Measurements from ENCODE around the gene PPP1R26.

Gene PPP1R26

DNA sequence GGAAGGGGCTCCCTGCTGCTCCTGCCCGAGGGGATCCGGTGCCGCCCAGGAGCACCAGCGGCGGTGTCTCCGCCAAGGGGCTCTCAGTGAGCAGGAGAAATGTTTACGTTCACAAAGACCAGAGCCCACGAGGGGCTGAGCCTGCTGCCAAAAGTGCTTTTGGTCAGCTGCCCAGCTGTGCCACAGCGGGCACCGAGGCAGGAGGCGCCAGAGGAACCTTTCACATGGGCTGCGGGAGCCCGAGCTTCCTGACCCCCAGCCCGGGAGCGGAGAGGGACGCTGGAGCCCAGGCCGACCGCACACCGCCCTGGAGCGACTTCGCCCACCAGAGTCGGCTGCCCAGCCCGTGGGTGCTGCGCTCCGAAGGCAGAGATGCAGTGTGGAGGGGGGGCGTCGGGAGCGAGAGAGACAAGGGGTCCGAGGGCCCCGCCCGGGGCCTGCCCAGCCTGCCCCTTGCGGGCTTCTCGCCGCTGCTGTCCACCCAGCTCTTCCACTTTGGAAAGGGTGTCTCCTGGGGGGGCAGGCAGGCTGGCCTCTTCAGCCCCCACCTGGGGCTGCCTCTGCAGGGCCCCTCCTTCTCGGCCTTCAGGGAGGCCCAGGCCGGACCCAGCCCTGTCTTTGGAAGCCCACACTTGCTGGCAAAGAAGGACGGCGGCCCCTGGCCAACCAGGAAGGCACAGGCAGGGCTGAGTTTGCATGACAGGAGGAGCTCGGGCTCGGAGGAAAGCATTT is 7.9 kb downstream of the PPP1R26 start:
- no peak for DNase-seq (ENCODE audit: low read depth in 2 of 2)

DNA sequence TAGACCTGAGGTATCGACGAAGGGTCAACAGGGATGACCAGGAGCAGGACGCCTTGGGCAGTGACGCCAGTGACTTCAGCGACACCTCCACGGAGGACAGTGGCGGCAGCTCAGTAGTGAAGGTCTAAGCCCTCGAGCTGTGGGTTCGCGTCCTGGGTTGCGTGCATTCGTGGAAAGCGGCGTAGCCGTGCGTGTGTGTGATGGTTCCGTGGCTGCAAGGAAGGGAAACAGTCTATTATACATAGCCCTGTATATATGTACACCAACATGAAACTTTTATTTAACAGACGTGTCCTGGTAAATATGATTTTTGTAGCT is 8.4 kb downstream of the PPP1R26 start:
- no peak for DNase-seq (ENCODE audit: low read depth in 2 of 2)

DNA sequence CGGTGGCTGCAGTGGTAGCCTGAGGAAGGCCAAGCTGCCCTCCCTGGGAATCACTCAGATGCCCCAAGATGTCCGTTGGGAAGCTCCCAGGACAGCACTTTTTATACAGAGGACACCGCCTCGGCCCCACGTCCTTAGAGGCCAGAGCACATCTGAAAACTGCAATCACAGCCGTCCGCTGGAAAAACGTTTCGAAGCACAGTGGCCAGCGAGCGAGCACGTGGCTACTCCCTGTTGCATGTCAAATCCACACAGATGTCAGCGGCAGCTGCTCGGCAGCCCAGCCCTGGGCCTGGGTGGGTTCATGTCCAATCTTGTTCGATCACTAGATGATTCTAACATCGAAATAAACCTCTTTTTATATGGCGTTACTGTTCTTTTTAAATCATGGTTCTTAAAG is 8.9 kb downstream of the PPP1R26 start:
- no peak for DNase-seq (ENCODE audit: low read depth in 2 of 2)

DNA sequence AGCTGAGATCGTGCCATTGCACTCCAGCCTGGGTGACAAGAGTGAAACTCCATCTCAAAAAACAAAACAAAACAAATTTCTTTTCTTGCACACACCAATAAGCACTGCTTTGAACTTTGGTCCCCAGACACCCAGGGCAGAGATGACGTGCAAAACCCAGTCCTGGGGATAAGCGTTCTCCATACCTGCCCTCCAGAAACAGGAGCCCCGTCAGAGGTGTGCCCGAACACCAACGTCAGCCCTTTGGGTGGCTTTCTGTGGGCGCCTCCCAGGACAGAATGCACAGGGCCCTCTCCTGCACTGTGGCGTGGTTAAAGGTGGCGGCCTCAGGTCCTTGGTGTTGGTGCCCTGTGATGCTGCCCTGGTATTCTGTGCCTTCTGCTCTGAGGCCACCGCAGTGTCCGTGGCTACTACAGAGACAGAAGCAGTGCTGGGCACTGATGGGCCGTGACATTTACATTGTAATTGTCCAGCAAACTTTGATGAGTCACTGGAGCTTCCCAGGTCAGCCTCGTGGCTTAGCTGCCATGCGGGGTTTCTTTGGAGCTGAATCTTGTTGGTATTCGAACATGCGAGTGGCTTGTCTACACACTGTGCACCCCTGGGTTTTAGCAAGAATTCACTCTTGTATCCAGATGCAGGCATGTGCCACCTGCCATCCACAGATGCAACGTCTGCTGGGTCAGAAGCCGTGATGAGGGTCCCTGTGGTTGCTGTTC is 9.8 kb downstream of the PPP1R26 start:
- no peak for DNase-seq (ENCODE audit: low read depth in 2 of 2)

DNA sequence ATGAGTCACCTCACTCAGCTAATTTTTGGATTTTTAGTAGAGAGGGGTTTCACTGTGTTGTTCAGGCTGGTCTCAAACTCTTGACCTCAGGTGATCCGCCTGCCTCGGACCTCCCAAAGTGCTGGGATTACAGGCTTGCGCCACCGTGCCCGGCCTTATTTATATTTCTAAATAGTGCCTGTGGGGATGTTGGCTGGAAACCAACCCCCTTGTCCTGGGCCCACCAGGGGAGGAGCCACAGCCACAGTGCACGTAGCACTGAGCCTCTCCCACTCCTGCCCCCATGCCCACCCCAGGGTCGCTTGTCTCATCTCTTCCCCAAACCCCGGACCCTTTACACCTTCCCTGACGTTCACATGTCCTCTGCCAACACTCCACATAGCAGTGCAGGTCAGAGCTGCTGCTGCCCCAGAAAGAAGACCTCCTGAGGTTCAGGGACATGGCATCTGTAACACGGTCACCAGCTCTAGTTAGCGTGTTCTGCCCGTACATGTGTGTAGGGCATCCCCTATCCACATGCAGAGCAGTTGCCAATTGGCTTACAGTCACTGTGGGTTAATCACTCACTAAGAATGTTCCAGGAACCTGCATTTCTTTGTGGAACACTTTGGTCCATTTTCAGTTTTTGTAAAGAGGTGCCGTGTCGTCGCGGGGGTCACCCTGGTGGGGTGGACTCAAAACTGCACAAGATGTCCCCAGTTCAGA is 10.7 kb downstream of the PPP1R26 start:
- no peak for DNase-seq (ENCODE audit: low read depth in 2 of 2)

DNA sequence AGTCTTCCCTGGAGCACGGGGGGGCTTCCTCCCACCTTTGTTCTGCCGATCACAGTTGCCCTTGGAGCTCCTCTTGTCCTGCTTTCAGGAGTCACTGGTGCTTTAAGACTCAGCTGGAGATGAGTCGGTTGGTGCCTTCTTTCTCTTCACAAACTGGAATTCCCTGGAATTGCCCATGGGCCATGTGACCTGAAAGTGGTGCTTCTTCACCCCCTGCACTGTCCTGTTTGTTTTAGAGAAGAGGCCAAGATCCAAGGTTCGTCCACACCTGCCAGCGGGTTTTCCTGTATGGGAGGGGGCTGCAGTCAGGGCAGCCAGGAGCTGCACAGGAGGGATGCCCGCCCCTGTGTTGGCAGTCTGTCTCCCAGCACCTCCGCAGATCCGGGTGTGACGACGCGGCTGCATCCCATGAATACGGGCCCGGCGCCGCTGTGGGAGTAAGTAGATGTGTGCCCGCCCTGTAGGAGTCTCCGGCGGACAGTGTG is 11.4 kb downstream of the PPP1R26 start:
- no peak for DNase-seq (ENCODE audit: low read depth in 2 of 2)

DNA sequence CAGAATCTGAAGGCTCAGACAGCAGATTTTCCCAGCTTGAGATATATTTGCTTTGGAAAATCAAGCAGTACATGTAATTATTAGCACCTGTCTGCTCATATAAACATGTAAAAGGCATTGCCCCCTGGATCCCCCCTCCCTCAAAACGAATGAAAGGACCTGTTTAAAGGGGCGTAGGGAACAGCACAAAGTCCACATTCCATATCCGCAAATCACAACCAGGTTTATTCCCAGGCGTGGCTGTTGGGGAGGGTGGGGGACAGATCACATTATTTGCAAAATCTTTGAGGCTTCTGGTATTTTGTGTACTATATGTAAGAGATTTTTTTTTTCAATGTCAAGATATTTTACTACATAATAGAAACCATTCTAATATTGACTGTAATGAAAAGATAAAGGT is 12.2 kb downstream of the PPP1R26 start:
- no peak for DNase-seq (ENCODE audit: low read depth in 2 of 2)

DNA sequence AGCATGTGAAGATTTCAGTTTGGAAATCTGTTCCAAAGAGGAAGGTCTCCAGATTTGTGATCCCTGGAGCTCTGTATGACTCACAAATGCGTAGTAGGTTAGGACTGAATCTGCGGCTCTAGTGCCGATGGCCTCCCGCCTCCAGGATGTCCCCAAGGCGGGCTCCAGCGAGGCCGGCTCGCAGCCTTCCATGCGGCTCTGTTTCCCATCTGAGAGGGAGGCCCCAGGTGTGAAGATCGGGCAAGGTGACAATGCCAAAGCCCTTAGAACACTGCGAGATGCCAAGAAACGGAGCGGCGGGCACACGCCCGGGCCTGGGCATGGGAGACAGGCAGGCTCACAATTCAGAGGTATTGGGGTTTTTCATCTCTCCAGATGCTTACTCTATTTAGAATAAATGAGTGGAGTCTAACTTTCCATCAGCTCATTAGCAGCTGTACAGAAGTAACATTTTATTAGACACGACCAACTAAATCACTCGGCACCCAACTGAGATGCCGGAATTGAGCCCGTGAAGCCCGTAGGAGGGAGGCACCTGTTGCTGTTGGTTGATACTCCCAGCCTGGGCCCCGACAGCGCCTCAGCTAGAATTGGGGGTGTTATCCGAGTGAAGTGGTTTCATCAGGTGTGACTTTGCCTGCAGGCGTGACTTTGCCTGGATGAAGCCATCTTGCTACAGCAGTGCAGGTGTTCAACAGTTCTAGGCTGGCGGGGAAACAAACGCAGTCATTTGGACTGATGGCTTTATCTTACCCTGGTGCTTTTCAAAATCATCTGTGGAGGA is 13.5 kb downstream of the PPP1R26 start:
- no peak for DNase-seq (ENCODE audit: low read depth in 2 of 2)

DNA sequence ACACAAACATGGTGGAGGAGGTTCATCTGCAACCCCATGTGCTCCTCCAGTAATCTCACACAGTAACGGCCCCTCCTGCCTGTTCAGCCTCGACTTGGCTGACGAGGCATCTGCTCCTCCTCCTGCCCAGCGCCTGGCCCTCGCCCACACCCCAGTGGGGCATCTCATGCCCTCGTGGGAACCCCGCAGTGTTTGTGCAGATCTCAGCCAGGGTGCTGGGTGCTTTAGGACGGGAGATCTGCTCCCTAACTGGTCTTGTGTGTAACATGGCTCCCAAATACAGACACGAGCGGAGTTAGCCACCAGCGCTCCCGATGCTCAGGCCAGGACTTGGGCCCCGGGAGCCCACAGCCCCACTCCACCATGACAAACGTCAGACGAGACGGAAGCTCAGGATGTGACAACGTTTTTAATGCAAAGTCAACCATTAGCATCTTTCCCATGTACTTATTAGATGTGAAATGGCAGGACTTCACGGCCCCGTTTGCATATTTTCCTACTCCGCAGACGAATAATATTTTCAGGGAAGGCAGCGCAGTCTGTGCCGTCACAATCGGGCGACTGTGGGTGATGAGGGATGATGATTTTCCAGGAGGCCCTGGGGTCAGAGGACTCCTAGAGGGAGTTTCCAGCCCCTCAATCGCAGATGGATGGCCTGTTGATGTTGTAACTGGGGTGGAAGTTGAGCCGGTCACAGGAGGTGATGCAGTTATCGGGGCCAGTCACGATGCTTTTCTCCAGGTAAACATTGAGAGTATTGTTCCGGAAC is 15.4 kb downstream of the PPP1R26 start:
- DNase-seq (ENCODE audit: low read depth in 2 of 2): no peak

DNA sequence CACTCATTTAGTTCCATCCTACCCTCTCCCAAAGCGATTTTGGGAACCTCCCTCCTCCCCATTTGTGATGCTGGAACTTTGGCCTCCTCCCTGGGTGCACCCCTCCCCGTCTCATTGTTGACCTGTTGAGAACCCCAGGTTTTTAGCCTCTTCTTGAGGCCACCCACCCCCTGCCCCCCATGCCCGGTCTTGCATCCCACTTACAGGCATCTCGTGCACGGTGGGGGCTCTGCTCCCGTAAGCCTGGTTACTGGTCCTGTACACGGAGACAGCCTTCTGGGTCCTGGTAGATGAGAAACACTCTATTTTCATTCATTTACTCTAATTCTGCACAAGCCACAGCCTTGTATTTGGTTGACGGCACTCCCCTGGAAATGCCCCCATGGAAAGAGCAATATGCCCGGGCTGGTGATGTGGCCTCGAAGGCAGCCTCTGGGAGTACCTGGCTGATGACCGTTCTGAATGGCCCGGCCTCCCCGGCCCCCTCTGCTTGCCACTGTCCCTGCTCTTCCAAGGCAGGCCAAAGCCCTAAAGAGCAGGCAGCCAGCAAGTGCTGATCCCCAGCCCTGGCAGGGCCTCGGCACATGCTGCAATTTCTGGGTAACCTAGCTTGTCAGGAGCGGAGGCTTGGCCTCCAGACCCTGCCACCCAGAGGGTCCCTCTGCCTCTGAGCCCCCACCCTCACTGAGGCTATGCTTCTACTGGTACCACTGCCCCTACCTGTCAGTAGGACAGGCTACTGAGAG is 19.0 kb downstream of the PPP1R26 start:
- no peak for DNase-seq (ENCODE audit: low read depth in 2 of 2)

DNA sequence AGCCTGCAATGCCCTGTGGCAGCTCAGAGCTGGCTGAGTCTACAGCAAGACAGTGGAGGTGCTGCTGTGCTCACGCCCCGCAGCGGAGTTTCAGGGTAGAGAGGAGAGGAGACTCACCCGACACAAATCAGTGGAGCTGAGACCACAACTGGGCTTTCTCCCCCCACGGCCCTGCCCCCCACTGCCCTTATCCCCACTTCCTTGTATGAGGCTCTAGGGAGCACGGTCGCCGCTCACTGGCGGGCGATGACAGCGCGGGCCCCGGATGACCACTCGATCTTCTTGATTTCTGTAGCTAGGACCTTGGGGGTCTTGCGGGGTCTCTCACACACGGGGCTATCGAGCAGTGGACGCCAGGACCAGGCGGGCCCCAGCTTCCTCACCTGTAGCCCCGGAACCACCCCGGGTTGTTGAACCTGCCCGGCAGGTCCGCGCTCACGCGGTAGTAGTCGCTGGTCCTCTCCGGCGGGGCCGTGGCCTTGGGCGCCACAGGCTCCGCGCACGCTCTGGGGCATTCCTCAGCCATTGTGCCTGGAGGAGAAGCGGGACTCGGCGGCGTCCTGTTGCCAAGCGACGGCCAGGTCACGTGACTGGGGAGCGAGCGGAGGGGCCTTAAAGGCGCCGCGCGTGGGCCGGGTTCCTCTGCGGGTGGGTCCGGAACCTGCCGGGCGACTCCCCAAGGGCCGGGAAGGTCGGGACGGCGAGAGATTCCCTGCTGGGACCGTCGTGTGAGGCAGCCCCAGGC is 19.9 kb downstream of the PPP1R26 start:
- peak; percentile 74 to 82 for DNase-seq (ENCODE audit: low read depth in 2 of 2)

DNA sequence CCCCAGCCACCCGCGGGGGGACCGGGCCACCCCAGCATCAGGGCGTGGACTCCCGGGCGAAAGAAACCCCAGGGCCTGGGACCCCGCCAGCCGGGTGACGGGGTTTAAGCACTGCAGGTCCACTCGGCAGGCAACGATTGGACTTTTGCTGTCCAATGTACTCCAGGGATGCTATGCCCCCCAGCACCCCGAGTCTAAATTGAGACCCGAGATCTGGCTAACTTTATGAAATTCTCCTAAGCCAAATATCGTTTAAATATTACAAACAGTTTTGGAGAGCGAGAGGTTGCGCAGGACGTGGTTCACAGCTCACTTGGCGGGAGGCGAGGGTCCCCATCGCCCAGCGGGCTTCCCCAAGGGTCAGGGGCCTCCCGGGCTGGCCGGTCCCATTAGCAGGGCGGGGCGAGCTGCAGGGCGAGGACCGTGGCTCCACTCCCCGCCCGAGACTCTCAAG is 20.5 kb downstream of the PPP1R26 start:
- no peak for DNase-seq (ENCODE audit: low read depth in 2 of 2)

DNA sequence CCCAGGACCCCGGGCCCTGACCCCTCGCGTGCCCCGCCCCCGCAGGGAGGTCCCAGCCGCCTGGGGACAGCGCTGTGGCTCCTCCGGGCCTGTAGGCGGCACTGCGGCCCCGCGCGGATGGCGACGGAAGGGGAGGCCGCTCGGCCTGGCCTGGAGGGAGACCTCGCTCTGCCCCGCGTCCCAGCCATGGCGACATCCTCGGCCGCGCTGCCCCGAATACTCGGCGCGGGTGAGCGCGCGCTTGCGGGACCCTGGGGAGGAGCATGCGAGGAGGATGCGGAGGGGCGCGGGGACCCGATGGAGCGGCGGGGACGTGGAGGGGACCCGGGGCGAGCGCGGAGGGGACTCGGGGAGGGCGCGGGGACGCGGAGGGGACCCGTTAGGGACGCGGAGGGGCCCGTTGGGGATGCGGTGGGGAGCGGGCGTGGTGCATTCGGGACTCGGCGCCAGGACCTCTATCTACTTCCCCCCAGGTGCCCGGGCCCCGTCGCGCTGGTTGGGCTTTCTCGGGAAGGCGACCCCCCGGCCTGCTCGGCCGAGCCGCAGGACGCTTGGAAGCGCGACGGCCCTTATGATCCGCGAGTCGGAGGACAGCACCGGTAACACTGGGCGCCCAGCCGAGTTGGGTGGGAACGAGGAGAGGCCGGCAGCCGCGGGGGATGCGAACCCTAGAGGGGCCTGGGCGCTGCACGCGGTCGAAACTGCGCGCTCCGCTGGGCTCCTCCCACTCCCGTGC is 21.1 kb downstream of the PPP1R26 start, which contains the start of gene MRPS2:
Gene MRPS2 (plus strand): TSS at position 158 of the 736 bp plus-strand sequence. CDS start 29 bp downstream, at position 187.
- peak; percentile 81 to 82 for DNase-seq (ENCODE audit: low read depth in 2 of 2)

DNA sequence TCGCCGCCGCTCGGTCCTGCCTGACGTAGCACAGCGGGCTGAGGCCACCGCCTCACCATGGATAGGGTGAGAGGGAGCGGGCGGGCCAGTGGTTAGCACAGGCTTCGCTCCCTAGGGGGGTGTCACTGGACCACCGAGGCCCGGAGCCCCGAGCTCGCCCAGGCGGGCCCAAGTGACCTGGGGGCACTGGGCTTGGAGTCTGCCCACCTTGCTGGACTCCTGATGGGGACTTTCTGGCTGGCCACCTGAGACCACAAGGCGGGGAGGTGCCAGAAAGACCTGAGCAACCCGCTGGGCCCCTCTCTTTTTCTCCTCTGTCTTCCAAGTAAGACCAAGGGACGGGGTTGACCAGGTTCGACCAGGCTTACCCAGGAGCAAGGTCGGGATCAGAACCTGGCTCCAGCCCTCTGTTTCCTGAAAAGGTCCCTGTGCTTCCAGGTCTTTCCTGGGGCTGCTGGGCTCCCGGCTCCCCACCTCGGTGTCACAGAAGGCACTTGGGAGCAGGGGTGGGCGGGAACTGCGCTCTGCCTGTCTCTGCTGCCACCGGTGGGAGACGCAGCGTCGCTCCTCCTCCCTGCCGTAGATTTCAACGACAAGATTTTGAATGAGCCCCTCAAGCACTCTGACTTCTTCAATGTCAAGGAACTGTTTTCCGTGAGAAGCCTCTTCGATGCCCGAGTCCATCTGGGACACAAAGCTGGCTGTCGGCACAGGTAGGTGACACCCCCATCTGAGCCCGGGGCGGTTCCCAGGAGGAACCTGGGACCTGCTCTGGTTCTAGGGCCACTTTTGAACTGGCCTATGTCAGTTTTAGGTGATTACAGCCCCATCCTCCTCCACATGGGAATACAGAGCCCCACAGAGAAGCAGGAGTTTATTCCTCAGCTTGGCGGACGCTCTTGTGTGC is 21.9 kb downstream of the PPP1R26 start:
- no peak for DNase-seq (ENCODE audit: low read depth in 2 of 2)

DNA sequence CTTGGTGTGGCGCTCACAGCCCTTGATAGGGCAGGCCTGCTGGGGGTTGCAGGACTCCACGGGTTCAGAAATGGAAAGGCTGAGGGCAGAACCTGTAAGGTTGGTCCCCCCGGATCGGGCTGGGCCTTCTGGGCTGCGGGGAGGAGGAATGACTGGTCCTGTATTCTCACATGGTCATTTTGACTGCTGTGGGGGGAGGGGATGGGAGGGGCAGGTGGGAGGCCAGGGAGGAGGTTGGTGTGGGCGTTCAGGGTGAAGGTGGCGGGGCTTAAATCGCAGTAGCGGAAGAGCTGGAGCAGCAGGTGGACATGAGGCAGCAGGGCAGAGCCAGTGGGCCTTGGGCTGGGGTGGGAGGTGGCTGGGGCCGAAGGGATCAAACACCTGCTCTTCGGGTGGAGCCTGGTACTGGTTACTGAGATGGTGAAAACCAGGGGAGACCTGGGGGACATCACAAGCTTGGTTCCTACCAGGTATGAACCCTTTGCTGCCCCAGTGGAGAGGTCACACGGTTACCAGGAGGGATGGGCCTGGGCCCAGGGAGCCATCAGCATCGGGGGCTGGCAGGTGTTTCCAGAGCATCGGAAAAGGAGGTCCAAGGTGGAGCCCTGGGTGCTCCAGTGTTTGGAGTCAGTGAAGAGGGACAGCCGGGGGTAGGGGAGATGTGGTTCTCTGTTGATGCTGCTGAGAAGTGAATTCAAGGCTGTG is 22.7 kb downstream of the PPP1R26 start:
- no peak for DNase-seq (ENCODE audit: low read depth in 2 of 2)

DNA sequence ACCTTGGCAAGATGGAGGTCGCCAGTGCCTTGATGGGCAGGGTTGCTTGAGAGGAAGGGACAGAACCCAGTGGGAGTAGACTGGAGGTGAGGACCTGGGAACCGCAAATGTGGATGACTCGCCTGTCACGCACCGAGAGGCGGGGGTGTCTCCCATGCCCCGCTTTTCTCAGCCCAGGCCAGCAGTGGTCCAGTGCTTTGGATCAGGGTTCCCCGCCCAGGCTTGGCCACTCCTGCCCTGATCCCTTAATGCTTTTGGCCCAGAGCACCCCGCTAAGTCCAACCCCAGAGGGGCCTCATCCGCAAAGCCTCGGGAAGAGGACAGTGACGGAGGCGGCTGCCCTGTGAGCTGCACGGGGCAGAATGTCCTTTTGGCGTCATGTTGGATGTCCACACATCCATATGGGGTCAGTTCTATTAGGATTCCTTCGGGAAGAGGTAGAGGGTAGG is 23.3 kb downstream of the PPP1R26 start:
- no peak for DNase-seq (ENCODE audit: low read depth in 2 of 2)

Measured in stimulated activated CD8-positive, alpha-beta memory T cell treated with anti-CD3 and anti-CD28 coated beads, Interleukin-15, amount 100 ng/mL, for 48 hours (primary cell).